ENCODE data around the gene POU2F1. TPM values are rescaled to one million over a fixed set of nuclear protein-coding genes. Genes with fewer than 3 reads are reported as not detected.

The POU2F1 gene
- total and polyA plus RNA-seq, 3 donors from 2014 or later: 17.1 to 36.9 (median 36.0) TPM

DNA sequence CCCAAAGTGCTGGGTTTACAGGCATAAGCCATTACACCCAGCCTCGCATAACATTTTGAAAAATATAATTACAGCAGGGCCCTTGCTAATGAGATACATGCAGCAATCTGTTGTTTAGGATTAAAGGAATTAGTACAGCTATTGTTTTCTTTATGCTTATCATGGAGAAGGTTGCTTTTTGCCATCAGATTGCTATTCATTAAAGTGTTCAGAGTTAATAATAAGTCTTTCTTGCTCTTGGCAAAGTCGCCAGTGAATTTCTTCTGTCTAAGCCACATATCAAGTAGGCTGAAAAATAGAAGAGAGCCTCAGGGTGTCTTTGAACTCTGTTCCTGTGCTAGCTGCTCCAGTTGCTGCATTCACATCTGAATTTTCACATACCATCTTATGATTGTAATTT, 144.1 kb downstream of the POU2F1 start:
- 61 to 73% methylated on average over 2 of the region's 2 CpGs for WGBS, 2 donors
- H3K27me3 ChIP-seq: no peaks in the 10 kb centered on the region
- no peak overlapping the region for H3K27ac ChIP-seq
- TF ChIP-seq POLR2A (IDR thresholded peaks at IDR 0.05): no peak
- TF ChIP-seq, protein P1, sequence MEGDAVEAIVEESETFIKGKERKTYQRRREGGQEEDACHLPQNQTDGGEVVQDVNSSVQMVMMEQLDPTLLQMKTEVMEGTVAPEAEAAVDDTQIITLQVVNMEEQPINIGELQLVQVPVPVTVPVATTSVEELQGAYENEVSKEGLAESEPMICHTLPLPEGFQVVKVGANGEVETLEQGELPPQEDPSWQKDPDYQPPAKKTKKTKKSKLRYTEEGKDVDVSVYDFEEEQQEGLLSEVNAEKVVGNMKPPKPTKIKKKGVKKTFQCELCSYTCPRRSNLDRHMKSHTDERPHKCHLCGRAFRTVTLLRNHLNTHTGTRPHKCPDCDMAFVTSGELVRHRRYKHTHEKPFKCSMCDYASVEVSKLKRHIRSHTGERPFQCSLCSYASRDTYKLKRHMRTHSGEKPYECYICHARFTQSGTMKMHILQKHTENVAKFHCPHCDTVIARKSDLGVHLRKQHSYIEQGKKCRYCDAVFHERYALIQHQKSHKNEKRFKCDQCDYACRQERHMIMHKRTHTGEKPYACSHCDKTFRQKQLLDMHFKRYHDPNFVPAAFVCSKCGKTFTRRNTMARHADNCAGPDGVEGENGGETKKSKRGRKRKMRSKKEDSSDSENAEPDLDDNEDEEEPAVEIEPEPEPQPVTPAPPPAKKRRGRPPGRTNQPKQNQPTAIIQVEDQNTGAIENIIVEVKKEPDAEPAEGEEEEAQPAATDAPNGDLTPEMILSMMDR (IDR thresholded peaks at IDR 0.05): no peak
- intact Hi-C loops (cut with DNase I; ENCODE audit: low total_unique reads): no loop called here
- no peak for DNase-seq
- no peaks in the 10 kb centered on the region for H3K9me3 ChIP-seq
- H3K4me3 ChIP-seq: no peak overlapping the region
- no peaks in the 10 kb centered on the region for H3K4me1 ChIP-seq
- H3K36me3 ChIP-seq (ENCODE audit: low read depth, missing control alignments): no peaks in the 10 kb centered on the region

GRCh38 chr1:167365360-167365759, 144.7 kb downstream of the POU2F1 start:
- H3K4me1 ChIP-seq: no peaks in the 10 kb centered on the region
- H3K9me3 ChIP-seq: no peaks in the 10 kb centered on the region
- TF ChIP-seq, protein P1 (IDR thresholded peaks at IDR 0.05): no peak
- no peak for TF ChIP-seq POLR2A (IDR thresholded peaks at IDR 0.05)
- H3K27me3 ChIP-seq: no peaks in the 10 kb centered on the region
- H3K4me3 ChIP-seq: no peak overlapping the region
- no peaks in the 10 kb centered on the region for H3K36me3 ChIP-seq (ENCODE audit: low read depth, missing control alignments)
- intact Hi-C loops (cut with DNase I; ENCODE audit: low total_unique reads): no loop called here
- DNase-seq: no peak
- 90 to 95% methylated on average over 2 of the region's 2 CpGs for WGBS, 2 donors
- H3K27ac ChIP-seq: no peak overlapping the region

DNA sequence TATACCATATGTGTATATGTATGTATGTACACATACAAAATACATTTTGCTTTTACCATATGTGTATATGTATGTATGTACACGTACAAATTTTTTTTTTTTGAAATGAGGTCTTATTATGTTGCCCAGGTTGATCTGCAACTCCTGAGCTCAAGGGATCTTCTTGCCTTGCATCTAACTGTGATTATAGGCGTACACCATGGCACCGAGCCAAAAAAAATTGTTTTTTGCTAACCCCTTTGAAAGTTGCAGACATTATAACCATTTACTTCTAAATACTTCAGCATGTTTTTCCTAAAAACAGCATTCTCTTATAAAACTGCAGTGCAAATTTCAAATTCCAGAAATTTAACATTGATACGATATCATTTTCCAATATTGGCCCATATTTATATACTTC, 147.0 kb downstream of the POU2F1 start:
- Histone ChIP-seq H3K36me3 (ENCODE audit: low read depth, missing control alignments) (no peaks in the 10 kb centered on the region), H3K27me3 (no peaks in the 10 kb centered on the region), H3K4me1 (no peaks in the 10 kb centered on the region), H3K27ac (no peak overlapping the region), H3K4me3 (no peak overlapping the region), H3K9me3 (no peaks in the 10 kb centered on the region)
- no peak for DNase-seq
- intact Hi-C loops (cut with DNase I; ENCODE audit: low total_unique reads): no loop called here
- 90 to 96% methylated on average over 4 of the region's 4 CpGs for WGBS, 2 donors
- TF ChIP-seq, protein P1 (IDR thresholded peaks at IDR 0.05): no peak
- TF ChIP-seq POLR2A (IDR thresholded peaks at IDR 0.05): no peak

GRCh38 chr1:167369175-167369574, 148.5 kb downstream of the POU2F1 start:
- Histone ChIP-seq H3K27ac (no peak overlapping the region), H3K27me3 (no peaks in the 10 kb centered on the region), H3K4me1 (no peaks in the 10 kb centered on the region), H3K9me3 (no peaks in the 10 kb centered on the region), H3K4me3 (no peak overlapping the region), H3K36me3 (ENCODE audit: low read depth, missing control alignments) (no peaks in the 10 kb centered on the region)
- intact Hi-C loops (cut with DNase I; ENCODE audit: low total_unique reads): no loop called here
- TF ChIP-seq, protein P1 (IDR thresholded peaks at IDR 0.05): no peak
- TF ChIP-seq POLR2A (IDR thresholded peaks at IDR 0.05): no peak
- no peak for DNase-seq

DNA sequence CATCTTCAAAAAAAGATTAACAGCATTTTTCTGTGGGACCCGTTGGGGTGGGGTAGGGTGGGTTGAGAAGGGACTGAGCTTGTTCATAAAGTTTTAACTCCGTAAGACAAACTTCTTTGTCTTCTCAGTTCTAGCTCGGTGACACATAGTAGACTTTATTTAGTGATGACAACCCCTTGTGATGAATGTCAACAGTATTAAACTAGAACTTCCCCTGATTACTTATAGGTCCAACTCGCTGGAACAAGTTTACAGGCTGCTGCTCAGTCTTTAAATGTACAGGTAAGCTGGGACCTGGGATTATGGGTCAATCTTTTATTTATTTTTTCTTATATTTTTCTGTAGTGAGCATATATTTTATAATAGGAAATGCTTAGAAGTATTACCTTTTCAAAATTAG, 149.2 kb downstream of the POU2F1 start:
- Histone ChIP-seq H3K27ac (no peak overlapping the region), H3K27me3 (no peaks in the 10 kb centered on the region), H3K4me1 (no peaks in the 10 kb centered on the region), H3K9me3 (no peaks in the 10 kb centered on the region), H3K4me3 (no peak overlapping the region), H3K36me3 (ENCODE audit: low read depth, missing control alignments) (no peaks in the 10 kb centered on the region)
- DNase-seq: no peak
- TF ChIP-seq POLR2A (IDR thresholded peaks at IDR 0.05): no peak
- TF ChIP-seq, protein P1 (IDR thresholded peaks at IDR 0.05): no peak
- 86 to 89% methylated on average over 4 of the region's 4 CpGs for WGBS, 2 donors
- intact Hi-C loops (cut with DNase I; ENCODE audit: low total_unique reads): no loop called here
